HG03135 (cell line): Measurements from ENCODE around the gene RFC1.
A peak's percentile ranks its signal among the peaks of the same experiment; 100 is the strongest.

Experiments
- ATAC-seq: cut with Tn5 transposase; IDR thresholded peaks from one replicate; pipeline ENCODE4 v1.9.1; 2021; ENCODE audit warnings: mild to moderate bottlenecking, moderate library complexity; ENCODE audit not compliant: unreplicated experiment

Gene RFC1

DNA sequence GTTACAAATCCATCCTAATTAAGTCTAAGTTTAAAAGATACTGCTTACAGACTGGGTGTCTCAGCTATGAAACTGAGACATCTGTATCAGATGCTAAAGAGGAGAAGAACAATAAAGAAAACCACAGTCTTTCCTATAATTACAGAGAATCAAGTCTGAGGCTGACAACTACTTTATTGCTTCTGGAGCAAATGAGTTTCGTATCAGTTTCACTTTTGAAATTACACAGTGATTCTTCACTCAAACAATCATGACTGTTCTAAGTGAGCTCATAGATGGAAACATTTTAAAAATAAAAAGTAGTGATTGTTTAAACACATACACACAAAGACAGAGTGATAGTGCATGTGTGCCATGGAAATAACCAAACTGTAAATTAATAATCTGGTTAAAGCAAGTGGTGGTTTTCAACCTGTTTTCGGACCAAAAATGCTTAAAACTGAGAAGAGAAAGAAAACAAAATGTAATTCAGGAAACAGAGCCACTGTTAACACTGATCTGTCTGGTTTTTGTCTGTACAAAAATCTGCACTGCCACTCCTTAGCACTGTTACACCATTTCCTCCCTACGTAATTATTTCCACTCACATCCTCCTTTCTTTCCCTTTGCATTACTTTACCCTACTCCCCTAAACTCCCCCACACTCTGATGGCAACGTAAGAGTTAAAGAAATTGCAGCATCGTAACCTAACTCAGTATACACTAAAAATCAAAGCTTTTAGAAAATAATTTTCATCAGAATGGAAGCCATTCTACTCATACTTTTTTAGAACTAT, 12.5 kb downstream of the RFC1 start:
- ATAC-seq = peak; percentile 80

DNA sequence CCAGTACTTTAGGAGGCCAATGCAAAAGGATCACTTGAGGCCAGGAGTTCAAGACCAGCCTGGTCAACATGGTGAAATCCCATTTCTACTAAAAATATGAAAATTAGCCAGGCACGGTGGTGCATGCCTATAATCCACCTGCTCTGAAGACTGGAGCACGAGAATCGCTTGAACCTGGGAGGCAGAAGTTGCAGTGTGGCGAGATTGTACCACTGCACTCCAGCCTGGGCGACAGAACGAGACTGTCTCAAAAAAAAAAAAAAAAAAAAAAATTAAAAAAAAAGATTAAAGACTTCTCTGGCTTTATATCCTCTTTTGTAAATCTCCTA, 13.0 kb downstream of the RFC1 start:
- peak; percentile 29 for ATAC-seq

DNA sequence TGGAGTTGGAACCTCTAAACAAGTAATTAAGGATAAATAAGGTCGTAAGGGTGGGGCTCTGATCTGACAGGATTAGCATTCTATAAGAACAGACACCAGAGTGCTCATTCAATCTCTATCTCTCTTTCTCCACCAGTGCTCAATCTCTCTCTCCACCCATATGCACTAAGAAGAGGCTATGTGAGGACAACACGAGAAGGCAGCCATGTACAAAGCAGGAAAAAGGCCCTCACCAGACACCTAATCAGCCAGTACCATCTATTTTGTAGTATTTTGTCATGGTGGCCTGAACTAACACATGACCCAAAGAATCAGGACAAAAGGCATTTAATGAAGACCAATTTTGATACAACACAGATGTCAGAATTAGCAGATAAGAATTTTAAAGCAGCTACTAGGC, 16.8 kb downstream of the RFC1 start:
- no peak for ATAC-seq

DNA sequence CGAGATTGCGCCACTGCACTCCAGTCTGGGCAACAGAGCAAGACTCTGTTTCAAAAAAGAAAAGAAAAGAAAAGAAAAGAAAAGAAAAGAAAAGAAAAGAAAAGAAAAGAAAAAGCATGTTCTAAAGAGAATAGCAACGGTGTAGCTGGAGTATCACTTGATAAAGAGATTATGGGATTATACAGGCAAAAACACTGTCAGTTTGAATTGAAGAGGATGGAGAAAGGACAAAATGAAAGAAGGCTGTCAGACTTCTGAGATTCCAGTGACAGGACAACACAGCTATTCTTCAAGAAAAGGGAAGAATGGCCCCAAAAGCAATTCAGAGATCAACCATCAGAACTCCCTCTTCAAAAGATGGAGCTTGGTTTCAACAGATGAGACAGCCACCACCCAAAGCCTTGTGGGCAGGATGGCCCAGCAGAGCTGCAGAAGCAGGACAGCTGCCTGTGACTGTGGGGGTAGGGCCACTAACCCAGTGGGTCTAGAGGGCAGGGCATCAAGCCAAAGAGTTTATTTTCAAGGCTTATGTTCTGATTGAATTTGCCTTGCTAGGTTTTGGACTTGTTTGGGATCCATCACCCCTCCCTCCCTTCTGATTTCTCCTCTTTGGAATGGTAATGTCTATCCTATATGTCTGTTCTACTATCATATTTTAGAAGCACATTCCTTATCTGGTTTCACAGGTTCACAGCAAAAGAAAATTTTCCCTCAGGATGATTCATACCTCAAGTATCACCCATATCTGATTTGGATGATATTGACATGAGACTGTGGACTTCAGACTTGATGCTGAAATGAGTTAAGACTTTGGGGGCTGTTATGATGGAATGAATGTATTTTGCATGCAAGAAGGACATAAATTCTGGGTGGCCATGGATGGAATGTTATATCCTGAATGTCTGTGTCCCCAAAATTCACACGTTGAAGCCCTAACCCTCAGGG, 17.5 kb downstream of the RFC1 start:
- ATAC-seq = no peak

DNA sequence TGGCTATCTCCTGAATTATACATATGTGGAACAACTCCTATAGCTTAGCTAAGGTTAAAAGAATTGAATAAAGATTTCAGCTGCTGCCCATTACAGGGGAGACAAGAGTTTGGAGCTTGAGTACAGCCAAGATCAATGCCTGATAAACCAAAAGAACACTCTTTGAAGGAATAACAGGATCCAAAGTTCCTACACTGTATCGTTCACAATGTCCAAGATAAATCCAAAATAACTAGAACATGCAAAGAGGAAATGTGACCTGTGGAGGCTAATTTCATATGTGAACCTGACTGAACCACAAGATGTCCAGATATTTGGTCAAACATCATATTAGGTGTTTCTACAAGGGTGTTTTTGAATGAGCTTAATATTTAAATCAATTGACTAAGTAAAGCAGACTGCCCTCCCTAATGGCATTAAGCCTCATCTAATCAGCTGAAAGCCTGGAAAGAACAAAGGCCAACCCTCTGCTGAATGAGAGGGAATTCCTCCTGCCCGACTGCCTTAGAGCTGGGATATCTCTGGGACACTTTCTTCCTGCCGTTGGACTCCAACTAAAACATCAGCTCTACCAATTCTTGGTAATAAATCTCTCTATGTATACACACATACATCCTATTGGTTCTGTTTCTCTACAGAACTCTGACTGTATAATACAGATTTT, 19.2 kb downstream of the RFC1 start:
- no peak for ATAC-seq

DNA sequence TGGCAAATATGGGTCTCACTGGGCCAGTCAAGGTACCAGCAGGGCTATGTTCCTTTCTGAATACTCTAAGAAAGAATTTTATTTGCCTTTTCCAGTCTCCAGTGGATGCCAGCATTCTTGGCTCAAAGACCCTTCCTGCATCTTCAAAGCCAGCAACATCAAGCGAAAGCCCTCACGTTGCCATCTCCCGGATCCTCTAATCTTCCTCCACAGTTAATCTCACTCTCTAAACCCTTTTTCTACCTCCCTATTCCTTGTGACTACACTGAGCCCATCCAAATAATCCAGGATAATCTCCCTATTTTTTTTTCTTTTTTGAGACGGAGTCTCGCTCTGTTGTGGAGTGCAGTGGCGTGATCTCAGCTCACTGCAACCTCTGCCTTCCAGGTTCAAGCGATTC, 23.4 kb downstream of the RFC1 start:
- ATAC-seq = no peak

DNA sequence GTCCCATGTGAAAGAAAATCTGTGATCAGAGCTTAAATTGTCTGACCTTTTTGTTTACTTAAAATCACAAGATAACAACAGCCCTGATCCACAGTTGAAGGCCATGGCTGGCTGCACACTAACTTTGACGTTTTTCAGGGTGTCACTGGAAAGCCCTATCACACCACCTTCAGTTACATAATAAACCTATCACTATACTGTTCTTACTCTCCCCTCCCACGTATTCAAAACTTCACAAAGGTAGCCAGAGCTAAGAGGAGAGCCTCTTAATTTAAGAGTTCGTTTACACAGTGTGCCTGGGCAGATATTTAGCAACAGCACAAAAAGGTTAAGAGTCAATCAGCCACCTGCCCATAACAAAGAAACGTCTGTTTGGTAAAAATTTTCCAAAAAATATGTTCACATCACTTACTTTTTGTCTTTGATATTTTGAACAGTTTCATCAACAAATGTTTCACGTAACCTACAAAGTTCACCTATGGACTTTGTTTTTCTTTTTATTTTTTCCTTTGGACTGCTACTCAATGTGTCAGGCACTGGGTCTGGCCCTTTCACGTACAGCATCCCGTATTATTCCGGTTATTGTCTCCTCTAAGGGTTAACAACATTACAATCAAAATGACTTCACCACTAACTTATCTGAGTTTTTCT, 25.0 kb downstream of the RFC1 start:
- ATAC-seq = no peak

DNA sequence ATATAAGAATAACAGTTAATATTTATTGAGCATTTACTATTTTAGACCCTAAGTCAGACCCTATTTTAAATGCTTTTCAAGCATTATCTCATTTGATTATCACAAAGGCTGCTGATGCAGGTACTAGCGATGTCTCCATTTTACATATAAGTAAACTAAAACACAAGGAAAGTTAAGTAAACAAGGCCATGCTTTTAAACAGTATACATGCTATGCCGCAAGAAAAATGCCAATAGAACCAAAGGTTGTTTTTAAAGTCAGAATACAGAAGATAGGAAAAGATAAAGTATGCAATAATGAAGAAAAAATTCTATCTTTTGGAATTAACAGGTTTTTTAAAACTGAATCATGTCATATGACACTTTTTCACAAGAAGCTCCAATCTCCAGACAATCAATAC, 26.2 kb downstream of the RFC1 start:
- ATAC-seq = no peak

DNA sequence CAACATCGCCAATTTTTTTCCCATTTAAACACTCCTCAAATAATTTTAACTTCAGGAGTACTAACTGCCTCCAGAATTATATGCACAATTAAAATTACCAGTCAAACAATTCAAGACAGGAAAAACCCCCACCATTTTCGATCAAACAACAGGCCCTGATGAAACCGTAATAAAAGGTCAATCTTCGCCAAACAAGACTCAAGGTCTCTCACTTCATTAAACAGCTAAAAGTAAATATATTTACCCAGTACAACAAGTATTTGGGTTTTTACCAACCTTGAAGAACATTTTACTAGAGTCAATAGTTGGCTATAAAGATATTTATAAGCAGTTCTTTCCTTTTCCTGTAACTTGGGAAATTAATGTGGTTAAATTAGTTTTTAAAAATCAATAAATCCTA, 28.3 kb downstream of the RFC1 start:
- ATAC-seq = no peak

DNA sequence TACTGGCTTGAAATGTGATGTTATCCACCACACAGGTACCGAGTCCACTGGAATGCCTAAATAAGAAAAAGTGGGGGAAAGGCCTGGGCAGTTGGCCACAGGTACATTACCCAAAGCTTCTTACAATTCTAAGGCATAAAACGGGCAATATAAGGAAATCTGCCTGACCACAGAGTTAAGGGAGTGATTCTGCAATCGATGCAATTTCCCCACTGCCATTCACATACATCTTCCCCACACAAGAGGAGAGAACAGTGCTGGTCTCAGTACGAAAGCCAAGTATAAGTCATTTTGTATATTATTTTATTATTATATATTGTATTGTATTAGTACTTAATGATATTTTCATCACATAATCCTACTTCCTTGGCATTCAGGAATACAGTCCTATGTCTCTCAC, 30.6 kb downstream of the RFC1 start:
- ATAC-seq = no peak

DNA sequence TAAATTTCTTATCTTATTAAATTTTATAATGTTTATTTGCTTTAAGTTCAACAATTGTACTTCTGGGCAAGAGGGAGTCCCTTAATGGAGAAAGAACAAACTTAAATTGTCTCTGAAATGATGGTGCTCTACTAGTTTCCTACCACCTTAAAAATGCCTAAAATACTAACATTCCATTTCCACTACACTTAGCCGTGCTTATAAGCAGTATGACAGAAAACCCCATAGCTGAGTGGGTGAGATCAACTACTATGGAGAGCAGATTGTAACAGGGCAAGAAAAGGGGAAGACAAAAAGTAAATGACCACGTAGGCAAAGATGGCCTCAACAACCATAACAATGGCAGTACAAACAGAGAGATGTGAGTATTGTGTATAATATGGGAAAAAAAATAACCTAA, 35.0 kb downstream of the RFC1 start:
- ATAC-seq = no peak

DNA sequence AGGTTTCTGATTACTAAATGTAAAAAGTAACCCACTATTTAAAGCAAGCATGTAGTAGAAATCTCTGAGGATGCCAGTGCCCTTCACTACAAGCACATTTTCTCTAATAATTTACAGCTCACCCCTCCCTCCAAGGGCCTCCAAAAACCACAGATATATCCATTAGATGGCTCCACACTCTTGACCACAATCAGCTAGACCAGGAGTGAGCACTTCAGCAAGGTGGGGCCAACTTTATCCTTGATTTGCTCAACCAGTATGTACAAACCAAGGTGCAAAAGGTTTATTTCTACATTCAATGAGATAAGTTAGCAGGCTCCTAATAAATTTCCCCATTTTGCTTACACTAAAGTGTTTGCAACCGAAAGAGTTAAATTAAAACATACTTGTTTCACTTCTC, 35.8 kb downstream of the RFC1 start:
- ATAC-seq = no peak

DNA sequence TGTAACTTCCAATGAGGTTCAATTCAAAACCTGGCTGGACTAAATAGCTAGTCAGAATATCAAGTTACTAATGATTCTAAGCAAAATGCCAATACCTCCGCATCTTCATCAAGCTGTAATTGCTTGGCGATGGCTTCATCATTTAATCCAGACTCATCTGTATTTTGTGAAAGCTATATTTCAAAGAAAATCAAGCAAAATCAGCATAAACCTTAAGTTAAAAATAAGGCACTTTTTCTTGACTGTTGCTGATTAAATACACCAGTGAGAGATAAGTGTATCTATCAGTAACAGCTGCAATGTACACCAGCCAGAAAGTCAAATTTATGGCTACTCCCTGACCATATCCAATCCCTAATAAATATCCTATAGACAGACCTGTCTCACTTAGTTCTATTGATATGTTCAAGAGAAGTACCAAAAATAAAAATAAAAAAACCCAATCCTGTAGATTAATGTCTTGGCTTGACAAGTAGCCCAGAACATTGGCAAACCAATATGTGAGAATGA, 39.6 kb downstream of the RFC1 start:
- no peak for ATAC-seq

DNA sequence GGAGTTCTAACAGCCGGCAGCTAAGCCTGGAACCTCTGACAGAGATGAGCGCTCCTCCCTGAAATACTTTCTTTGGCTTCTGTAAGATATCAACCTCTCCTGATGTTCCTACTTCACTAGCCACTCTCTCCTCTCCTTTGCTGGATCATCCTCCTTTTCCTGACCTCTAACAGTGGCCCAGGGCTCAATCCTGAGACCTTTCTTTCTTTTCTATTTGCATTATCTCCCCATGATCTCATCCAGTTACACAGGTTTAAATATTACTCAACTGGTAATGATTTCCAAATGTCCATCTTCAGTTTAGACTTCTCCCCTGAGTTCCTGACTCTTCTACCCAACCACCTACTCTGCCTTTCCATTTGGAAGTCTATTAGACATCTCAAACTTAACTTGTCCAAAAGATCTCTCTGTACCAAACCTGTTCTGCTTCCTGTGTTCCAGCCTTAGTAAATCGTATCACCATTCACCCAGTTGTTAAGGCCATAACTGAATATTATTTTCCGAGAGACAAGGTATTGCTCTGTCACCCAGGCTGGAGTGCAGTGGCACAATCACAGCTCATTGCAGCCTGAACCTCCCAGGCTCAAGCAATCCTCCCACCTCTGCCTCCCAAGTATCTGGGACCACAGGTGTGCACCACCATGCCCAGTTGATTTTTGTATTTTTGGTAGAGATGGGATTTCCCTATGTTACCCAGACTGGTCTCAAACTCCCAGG, 41.1 kb downstream of the RFC1 start:
- ATAC-seq = no peak

DNA sequence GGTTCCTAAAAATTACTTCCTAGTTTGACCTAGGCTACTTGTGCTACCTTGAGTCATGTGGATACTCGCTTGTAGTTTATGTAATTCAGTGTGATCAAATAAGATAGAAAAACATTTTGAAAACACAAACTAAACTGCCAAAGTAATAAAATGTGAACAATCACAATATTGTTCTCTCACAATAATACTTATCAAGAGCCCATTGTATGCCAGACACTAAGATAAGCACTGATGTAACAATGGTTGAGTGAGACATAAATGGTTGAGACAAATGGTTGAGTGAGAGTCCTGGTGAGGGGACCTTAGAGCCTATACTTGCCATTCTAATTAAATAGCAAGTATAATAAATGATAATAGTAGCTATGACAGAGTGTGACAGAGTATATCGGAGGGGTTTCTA, 41.7 kb downstream of the RFC1 start:
- ATAC-seq = no peak

DNA sequence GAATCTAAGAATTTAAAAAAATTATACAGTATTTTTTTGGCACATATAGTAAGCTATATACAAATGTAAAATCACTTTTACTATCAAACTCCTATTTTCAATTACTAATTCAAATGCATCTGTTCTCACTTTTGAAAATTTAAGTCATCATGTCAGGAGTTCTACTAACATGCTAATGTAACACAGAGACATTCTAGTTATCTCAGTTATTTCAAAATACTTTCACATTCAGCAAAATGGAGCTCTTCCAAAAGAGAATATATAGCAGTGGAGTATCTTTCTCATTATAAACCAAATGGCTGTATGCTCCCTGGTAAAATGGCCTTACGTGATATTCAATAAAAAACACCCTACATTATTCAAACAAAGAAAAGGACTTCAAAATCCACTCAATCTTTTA, 42.3 kb downstream of the RFC1 start:
- no peak for ATAC-seq

DNA sequence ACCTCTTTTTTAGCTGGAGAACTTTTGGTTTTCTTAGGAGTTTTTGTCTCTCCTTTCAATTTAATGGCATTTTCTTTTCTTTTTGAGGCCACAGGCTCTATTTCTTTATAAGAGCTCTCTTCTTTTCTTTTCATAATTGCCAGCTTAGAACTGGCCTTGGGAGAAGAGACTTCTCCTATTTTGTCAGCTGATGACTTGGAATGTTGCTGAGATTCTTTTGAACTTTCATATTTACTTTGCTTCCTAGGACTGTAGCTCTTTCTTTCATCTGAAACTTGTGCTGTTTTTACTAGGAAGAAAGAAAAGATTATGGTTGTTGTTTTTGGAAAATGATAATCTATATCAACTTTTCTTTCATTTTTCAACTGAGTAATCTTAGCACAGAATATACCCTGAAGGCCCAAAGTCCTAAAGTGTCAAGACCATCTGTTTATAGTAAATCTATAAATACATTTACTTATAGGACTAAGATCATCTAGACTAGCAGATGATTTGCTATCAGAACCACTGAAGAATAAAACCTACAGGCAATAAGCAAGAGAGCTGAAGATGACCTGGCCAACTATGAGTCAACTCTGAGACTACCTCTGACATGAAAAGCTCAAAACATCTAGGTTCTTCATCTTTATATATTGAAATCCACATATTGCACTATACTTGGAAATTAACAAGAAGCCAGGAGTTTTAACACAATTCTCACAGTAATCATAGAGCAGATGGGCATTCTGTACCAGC, 45.6 kb downstream of the RFC1 start:
- no peak for ATAC-seq

DNA sequence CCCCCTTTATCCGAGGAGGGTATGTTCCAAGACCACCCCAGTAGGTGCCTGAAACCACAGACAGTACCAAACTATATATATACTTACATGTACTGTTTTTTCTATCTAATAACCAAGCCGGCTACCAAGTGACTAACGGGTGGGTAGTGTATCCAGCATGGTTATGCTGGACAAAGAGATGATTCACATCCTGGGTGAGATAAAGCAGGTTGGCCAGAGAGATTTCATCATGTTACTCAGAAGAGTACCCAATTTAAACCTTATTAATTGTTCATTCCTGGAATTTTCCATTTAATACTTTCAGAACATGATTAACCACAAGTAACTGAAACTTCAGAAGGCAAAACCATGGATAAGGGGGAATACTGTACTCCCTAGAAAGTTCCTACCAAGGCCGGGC, 46.5 kb downstream of the RFC1 start:
- no peak for ATAC-seq

DNA sequence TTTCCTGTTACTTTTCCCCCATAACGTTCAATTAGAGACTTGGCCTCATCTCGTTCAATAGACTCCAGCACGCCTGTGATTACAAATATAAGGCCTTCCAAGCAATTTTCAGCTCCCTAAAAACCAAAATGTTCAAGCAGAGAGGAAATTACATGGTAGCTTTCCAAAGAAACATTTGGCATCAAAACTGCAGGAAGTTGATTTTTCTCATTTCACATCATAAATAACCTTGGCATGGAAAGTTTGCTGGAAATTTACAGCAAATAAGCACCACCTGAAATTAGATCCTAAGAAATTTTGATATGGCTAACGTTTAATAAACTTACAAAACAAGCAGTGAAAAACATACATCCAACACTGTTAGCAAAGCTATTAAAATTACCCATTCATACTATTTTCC, 53.3 kb downstream of the RFC1 start:
- no peak for ATAC-seq

DNA sequence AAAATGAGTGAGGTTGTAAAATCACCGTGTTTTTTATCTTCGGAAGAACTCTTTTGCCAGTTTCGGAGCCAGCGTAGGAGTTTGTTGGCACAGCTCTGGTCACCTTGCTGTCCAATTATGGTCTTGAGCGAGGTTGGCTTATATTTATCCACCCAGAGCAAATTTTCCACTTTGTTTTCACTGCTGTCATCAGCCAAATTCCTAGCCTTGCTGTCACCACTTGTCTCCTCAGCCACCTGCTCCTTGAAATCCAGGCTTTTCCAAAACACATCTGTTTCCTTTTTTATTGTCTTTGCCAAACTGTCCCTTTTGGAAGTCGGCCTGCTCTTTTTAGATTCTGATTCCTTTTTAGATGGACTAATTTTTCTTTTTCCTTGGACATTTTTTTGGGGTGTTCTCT, 57.6 kb downstream of the RFC1 start:
- ATAC-seq = no peak
